Measurements from ENCODE around the gene PABPN1. TPM values are rescaled to one million over a fixed set of nuclear protein-coding genes. Genes with fewer than 3 reads are reported as not detected.

Gene PABPN1
- total and polyA plus RNA-seq, 2 of the 13 experiments (the other 11 are each of a cell fraction or from before 2014, with no cell fraction given): 233 to 524 TPM

DNA sequence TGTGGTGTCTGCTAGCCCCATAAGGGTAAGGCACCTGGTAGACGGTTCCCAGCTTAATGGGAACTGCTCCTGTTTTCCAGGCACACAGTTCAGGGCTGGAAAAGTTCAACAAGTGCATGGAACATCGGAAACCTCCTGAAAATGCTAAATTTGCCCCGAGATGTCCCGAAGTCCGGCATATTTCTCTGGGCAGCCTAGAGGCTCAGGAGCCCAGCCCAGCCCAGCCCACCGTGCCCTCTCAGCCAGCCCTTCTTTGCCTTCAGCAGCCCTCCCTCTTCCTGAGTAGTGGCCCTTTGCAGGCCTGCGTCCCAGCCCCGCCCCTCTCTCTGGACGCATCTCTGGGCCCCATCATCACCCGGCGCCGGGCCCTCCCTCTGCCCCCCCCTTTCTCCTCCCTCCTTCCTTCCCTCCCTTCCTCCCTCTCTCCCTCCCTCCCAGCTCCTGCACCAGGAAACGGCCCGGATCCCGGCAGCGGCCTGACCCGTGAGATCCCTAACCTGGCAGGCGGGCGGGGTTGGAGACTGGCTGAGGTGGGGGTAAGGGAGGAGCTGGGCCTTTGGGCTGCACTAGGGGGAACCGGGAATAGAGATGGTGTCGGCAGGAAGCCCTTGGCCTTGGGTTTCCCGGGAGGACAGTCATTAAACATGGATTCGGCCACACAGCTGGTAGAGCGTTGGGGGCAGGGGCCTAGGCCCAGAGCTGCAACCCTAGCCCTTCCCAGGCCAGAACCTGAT is 14.7 kb upstream of the PABPN1 start, which contains the start of gene BCL2L2 (continued):
- TF ChIP-seq, protein P1, sequence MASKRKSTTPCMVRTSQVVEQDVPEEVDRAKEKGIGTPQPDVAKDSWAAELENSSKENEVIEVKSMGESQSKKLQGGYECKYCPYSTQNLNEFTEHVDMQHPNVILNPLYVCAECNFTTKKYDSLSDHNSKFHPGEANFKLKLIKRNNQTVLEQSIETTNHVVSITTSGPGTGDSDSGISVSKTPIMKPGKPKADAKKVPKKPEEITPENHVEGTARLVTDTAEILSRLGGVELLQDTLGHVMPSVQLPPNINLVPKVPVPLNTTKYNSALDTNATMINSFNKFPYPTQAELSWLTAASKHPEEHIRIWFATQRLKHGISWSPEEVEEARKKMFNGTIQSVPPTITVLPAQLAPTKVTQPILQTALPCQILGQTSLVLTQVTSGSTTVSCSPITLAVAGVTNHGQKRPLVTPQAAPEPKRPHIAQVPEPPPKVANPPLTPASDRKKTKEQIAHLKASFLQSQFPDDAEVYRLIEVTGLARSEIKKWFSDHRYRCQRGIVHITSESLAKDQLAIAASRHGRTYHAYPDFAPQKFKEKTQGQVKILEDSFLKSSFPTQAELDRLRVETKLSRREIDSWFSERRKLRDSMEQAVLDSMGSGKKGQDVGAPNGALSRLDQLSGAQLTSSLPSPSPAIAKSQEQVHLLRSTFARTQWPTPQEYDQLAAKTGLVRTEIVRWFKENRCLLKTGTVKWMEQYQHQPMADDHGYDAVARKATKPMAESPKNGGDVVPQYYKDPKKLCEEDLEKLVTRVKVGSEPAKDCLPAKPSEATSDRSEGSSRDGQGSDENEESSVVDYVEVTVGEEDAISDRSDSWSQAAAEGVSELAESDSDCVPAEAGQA (IDR thresholded peaks at IDR 0.05; ENCODE audit: low read depth): peak; percentile 97
- TF ChIP-seq, protein P1 (CRISPR knock-in tag; IDR thresholded peaks at IDR 0.05; ENCODE audit: borderline replicate concordance): peak; percentile 17; the same call in 1 of the 2 replicates
- TF ChIP-seq, protein P2, sequence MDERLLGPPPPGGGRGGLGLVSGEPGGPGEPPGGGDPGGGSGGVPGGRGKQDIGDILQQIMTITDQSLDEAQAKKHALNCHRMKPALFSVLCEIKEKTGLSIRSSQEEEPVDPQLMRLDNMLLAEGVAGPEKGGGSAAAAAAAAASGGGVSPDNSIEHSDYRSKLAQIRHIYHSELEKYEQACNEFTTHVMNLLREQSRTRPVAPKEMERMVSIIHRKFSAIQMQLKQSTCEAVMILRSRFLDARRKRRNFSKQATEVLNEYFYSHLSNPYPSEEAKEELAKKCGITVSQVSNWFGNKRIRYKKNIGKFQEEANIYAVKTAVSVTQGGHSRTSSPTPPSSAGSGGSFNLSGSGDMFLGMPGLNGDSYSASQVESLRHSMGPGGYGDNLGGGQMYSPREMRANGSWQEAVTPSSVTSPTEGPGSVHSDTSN (CRISPR knock-in tag; IDR thresholded peaks at IDR 0.05): peak; percentile 50; the same call in 1 of the 2 replicates
- TF ChIP-seq ZNF431 (CRISPR knock-in tag; IDR thresholded peaks at IDR 0.05; ENCODE audit: borderline replicate concordance, low read depth) (no peak), STAG1 (CRISPR knock-in tag; IDR thresholded peaks at IDR 0.05) (no peak), RFX1 (IDR thresholded peaks at IDR 0.05) (no peak), MTF1 (CRISPR knock-in tag; IDR thresholded peaks at IDR 0.05) (no peak), ZFY (CRISPR knock-in tag; IDR thresholded peaks at IDR 0.05) (peak; percentile 96), SCMH1 (CRISPR knock-in tag; IDR thresholded peaks at IDR 0.05; ENCODE audit: borderline replicate concordance) (no peak)
- TF ChIP-seq, protein P3, sequence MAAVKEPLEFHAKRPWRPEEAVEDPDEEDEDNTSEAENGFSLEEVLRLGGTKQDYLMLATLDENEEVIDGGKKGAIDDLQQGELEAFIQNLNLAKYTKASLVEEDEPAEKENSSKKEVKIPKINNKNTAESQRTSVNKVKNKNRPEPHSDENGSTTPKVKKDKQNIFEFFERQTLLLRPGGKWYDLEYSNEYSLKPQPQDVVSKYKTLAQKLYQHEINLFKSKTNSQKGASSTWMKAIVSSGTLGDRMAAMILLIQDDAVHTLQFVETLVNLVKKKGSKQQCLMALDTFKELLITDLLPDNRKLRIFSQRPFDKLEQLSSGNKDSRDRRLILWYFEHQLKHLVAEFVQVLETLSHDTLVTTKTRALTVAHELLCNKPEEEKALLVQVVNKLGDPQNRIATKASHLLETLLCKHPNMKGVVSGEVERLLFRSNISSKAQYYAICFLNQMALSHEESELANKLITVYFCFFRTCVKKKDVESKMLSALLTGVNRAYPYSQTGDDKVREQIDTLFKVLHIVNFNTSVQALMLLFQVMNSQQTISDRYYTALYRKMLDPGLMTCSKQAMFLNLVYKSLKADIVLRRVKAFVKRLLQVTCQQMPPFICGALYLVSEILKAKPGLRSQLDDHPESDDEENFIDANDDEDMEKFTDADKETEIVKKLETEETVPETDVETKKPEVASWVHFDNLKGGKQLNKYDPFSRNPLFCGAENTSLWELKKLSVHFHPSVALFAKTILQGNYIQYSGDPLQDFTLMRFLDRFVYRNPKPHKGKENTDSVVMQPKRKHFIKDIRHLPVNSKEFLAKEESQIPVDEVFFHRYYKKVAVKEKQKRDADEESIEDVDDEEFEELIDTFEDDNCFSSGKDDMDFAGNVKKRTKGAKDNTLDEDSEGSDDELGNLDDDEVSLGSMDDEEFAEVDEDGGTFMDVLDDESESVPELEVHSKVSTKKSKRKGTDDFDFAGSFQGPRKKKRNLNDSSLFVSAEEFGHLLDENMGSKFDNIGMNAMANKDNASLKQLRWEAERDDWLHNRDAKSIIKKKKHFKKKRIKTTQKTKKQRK (IDR thresholded peaks at IDR 0.05; ENCODE audit: low read length): no peak
- TF ChIP-seq, protein P4, sequence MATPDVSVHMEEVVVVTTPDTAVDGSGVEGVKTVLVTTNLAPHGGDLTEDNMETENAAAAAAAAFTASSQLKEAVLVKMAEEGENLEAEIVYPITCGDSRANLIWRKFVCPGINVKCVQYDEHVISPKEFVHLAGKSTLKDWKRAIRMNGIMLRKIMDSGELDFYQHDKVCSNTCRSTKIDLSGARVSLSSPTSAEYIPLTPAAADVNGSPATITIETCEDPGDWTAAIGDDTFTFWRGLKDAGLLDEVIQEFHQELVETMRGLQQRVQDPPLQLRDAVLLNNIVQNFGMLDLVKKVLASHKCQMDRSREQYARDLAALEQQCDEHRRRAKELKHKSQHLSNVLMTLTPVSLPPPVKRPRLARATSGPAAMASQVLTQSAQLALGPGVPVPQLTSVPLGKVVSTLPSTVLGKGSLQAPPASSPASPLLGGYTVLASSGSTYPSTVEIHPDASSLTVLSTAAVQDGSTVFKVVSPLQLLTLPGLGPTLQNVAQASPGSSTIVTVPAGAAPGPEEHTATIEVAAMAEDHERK (CRISPR knock-in tag; IDR thresholded peaks at IDR 0.05; ENCODE audit: low read depth): peak; percentile 69; the same call in 1 of the 2 replicates
